Cardiac fibroblast (primary cell): ENCODE results near the gene YDJC.
"Not testable (repeated sequence)": the region's sequence is repeated elsewhere in the genome, so short reads cannot be mapped to it uniquely, and the experiment has no call there.

Experiments used
- DNase-seq, 2 donors: peaks; one replicate each; pipeline versions ENCODE4 v3.0.0 to v3.0.0-alpha.2; 2010; ENCODE audit warnings: low read depth in 2 of 2
- H3K4me3 ChIP-seq, 2 donors: replicated peaks in 1 of 2; 1 replicate in 1 of 2; 2 replicates in 1 of 2; pipeline ENCODE4 v1.5.1; 2011; ENCODE audit warnings: low read depth in 2 of 2, low read length in 2 of 2, mild to moderate bottlenecking in 2 of 2, moderate library complexity in 1 of 2
- CTCF ChIP-seq: IDR thresholded peaks from one replicate; pipeline ENCODE4 v1.5.1; 2011; ENCODE audit warnings: low read depth, mild to moderate bottlenecking, low read length, inconsistent platforms

The YDJC gene

DNA sequence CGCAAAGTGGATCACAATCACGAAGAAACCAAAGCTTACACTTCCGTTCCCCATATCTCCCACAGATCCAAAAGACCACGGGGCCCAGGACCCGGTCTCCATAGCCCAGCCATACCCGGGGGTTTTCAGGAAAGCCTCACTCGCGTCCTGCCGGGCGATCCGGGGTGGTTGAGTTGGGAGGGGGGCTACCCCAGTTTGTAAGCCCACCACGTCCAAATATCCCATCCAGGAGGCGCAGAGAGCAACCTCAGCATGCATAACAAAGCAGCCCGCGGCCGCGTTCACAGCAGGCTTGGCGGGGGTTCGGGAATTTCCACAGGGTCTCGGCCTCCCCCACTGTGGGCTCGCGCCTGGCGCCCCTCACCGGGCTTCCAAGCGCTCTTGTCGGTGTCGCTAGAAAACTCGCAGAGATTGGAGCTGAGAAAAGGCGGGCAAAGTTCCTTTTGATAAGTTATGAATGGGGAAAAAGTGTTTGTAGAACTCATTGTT, 21.7 kb upstream of the YDJC start:
- peak overlapping the region; percentile 81 for H3K4me3 ChIP-seq
- no peak for TF ChIP-seq CTCF
- no peak for DNase-seq

GRCh38 chr22:21650823-21651520, 21.1 kb upstream of the YDJC start:
- TF ChIP-seq CTCF, result no peak
- DNase-seq, result no peak
- H3K4me3 ChIP-seq, result peak overlapping the region in 1 of 2 donors; percentile 81

DNA sequence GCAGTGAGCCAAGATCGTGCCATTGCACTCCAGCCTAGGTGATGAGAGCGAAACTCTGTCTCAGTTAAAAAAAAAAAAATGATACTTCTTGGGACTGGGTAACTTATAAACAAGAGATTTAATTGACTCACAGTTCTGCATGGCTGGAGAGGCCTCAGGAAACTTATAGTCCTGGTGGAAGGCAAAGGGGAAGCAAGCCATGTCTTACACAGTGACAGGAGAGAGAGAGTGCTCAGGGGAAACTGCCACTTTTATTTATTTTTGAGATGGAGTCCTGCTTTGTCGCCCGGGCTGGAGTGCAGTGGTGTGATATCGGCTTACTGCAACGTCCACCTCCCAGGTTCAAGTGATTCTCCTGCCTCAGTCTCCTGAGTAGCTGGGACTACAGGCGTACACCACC, 20.5 kb upstream of the YDJC start:
- no peak for DNase-seq
- no peak overlapping the region for H3K4me3 ChIP-seq
- TF ChIP-seq CTCF, result no peak

- peak; percentile 87 for TF ChIP-seq CTCF
- peak; percentile 87 to 88 for DNase-seq
- H3K4me3 ChIP-seq, result no peak overlapping the region
These were observed 17.1 kb upstream of the YDJC start for GRCh38 chr22:21646608-21647590.

DNA sequence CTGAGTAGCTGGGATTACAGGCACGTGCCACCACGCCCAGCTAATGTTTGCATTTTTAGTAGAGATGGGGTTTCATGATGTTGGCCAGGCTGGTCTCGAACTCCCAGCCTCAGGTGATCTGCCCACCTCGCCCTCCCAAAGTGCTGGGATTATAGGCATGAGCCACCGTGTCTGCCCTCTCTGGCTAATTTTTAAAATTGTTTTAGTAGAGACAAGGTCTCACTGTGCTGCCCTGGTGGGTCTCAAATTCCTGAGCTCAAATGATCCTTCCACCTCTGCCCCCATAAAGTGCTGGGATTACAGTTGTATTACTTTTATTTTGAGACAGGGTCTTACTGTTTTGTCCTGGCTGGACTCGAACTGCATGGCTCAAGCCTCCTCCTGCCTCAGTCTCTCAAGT, 15.7 kb upstream of the YDJC start:
- not testable (repeated sequence) for DNase-seq

GRCh38 chr22:21643533-21644357, 13.9 kb upstream of the YDJC start:
- peak overlapping the region; percentile 86 to 88 for H3K4me3 ChIP-seq
- no peak for DNase-seq

More for the DNA sequence above, 15.7 kb upstream of the YDJC start:
- H3K4me3 ChIP-seq, result not testable (repeated sequence)

More at GRCh38 chr22:21643533-21644357, 13.9 kb upstream of the YDJC start:
- TF ChIP-seq CTCF, result no peak
